ENCODE measurements around the gene PIGQ.

Gene PIGQ

DNA sequence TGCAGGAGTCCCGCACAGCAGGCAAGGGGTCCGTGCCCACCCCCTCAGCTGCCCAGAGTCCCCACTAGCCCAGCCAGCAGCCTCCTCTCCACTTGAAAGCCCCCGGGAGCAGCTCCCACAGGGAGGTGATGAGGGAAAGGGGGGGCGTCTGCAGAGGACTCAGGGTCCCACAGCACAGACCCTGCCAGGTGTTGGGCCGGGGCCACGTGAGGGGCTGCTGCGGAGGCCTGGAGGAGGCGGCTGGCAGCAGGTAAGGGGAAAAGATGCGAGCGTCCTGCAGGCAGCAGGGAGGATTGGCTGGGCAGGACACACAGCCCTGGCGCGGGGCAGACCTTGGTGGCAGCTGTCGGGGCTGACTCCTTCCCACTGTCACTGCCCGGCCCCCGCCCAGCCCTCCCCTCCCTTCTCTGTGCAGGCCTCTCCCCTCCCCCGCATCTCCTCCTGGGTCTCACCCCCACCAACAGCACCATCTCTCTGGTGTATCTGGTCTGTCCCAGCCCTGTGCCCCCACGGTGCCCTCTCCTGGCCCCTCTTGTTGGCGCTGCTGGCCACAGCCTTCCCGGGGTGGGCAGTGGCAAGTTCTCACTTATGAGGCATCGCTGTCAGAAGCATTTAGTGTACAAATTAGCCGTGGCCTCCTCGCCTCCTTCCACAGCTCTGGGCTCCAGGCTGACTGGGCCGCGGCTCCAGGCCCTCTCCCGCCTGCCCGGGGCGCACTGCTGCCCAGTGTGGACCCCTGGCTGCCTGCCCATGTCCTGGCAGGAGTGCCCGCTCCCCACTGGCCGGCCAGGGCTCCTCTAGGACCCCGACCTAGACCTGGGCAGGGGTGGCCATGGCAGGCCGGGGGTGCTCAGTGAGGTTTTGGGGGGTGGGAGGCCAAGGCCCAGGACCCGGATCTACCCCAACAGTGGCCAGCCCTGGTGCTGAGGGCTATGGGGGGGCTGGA, 14.0 kb upstream of the PIGQ start:
- no peak for DNase-seq (ENCODE audit: low read depth in 2 of 2)

DNA sequence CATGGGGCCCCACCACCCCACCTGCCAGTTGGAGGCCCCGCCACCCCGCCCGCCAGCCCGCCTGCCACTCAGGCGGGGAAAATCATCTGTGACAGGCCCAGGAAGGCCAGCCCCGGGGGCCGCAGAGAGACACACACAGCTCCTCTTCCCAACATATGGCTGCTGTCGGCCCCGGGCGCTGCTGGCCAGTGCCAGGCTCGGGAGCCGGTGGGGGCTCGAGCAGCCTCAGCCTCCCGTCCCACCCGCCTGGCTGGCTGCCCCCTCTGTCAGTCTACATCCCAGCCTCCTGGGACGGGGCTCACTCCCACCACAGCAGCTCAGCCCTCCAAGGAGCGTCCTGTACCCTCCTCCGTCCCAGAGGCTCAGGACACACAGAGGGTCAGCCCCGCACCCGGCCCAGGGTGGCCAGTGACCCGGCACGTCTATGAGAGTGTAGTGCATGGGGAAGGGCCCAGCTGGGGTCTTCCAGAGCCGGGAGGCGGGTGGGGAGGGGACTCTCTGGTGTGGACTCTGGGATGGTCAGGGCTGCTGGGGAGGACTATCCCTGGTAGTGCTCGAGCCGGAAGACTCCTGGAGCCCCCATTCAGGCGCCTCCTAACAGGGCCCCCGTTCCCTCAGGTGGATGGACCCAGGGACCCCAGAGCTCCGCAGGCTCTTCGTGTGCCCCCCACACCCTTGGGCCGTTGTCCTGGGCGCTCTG, 13.1 kb upstream of the PIGQ start:
- DNase-seq (ENCODE audit: low read depth in 2 of 2) = no peak

DNA sequence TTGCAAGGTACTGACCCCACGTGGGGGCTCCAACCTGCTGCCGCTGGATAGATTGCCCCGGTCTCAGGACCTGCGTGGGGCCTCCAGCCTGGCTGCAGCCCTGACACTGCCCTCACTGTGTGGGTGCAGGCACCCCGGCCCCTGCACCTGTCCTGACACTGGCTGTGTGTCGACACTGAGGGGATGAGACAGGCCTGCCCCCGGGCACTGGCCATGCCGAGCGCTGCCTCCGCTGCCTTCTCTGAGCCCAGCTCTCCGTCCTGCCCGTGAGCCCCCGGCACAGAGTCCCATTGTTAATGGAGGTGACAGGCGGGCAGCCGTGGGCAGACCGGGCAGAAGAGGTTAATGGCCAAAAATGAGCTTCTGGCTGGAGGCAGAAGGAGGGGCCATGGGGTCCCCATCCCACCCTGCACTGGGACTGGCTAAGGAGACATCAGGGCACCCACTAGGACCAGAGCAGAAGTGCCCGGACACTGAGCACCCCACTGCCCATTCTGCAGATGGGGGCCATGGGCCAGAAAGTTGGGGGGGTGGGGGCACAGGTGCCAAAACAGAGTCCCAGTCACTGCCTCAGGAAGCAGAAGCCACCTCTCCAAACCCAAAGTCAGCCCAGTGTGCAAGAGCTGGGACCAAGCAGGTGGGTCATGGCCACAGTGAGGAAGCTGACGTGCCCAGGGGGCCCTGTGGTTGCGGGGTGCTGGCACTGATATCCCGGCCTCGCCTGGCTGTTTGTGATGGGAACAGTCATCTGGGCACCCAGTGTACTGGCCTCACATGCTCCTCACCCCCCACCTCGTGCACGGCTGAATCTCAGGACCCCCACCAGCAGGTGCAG, 12.1 kb upstream of the PIGQ start:
- DNase-seq (ENCODE audit: low read depth in 2 of 2) = no peak

DNA sequence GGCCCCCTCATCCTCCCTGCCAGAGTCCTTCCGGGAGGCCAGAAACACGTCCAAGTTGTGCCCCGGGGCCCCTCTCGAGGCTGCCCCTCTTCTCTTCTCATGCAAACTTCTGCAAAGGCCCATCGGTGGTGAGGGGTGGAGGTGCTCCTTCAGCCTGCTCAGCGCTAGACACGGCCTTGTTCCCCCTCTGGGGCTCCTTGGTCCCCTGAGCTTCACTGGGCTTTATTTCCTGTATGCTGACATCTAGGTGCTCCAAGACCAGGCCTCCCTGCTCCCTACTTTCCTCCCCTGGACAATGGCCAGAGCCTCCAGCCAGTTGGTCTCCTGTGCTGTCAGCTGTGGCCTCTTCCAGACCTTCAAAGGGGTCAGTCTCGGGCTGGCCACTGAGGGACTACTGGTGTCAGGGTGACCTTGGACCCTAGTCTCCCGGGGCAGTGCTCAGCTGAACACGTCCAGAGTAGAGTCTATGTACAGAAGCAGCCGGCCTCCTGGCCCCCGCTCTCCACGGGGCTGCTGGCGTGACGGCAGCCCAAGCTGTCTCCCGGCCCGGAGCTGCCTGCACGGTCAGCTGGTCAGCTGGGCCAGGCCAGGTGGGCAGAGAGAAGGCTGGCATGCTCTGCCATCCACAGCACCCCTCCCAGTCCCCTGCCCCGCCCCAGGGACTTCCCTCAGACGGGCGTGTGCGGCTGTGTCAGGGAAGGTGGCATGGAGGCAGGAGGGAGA, 11.3 kb upstream of the PIGQ start:
- no peak for DNase-seq (ENCODE audit: low read depth in 2 of 2)

DNA sequence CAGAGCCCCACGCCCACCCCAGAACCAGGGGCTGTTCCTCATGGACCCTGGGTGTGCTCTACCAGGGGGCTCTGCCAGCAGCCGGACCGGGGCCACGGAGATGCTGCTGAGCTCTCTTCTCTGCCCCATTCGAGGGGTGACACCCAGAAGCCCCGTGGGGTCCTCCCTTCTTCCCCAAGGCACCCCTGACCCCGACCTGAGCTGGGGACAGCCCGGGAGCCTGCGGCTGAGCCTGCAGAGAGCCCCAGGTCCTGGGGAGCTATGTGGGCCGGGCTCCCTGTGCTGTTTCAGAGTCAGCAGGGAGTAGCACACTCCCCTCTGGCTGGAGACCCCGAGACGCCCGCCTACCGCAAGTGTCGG, 10.8 kb upstream of the PIGQ start:
- no peak for DNase-seq (ENCODE audit: low read depth in 2 of 2)

DNA sequence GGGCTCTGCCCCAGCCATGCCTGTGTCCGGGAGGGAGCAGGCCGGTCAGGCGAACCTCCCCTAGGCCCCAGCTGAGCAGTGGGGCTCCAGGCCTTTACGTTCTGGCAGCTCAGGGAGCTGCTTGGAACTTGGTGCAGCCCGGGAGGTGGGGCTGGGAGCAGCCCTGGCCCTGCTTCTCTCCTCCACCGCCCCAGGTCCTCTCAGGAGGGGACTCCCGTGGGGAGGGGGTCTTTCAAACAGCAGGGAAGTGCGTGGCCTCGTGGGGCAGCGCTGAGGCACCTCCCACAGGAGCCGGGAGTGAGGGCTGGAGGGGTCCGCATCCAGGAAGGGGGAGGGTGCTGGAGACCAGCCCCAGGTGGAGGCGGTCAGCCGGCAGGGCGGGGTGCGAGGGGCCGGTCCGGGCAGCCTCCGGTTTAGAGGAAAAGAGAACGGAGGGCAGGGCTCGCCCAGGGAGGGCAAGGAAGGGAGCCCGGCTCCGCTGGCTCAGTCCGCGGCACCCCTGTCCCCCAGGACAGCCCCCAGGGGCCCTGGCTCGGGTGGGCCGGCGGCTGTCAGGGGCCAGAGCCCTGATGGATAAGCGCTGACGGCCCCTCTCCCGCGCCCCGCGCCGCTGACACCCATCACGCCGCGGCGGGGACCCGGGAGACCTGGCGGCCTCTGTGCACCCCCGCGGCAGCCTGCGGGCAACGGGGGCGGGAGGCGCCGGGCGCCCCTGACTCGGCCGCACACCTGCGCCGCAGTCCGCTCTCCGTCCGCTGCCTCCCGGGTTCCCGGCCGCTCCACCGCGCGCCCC, 10.2 kb upstream of the PIGQ start:
- DNase-seq (ENCODE audit: low read depth in 2 of 2) = no peak

DNA sequence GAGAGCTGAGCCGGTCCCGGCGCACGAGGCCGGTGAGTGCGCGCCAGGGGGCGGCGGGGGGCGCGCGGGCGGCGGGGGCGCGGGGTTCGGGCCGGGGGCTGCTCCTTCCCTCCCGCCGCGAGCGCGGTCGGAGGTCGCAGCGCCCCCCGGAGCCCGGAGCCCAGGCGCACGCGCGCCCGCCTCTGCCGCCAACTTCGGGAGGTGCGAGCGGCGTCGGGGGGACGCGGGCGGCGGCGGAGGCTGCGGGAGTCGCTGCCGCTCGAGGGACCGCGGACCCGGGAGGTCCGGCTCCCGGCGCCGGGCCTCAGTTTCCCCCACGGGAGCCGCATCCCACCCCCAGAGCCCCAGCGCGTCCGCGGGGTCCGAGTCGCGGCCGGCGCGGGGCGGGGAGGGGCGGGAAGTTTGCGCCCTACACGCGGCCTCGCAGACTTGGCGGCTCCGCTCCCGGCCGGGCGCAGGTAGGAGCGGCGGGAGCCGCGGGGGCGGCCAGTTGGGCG, 9.5 kb upstream of the PIGQ start, which contains the start of gene PRR35:
TSS of gene PRR35 (plus strand) at position 191 of the 497 bp plus-strand sequence. CDS start 2,901 bp downstream, outside the sequence.
- DNase-seq (ENCODE audit: low read depth in 2 of 2) = no peak

DNA sequence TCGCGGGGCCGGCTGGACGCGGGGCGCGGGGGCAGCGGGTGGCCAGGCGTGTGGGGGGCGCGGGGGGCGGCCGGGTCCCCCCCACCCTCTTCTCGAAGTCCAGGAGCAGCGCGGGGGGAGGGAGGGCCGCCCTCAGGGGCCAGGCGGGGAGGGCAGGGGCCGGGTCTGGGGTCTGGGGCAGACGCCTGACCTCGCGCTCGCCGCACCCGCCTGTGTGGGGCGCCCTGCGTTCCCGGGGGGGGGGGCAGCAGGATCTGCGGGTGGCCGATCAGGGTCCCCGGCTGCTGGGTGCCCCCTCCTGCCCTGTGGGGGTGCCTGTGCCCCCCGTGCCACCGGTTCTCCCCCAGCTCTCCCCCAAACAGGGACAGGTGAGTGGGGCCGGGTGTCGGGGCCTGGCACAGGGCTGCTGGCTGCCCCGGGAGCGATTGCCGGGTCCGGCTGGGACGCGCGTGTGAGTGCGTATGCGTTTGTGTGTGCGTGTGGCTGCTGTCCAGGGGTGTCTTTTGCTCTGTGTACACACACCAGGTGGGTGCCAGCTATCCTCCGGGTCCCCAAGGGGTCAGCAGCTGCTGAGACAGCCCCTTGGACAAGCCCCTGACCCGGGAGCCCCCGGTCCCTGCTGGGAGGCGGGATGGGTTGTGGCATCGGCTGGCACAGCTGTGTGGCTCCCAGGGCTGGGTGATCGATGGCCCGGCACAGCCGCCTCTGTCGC, 8.9 kb upstream of the PIGQ start:
- no peak for DNase-seq (ENCODE audit: low read depth in 2 of 2)

DNA sequence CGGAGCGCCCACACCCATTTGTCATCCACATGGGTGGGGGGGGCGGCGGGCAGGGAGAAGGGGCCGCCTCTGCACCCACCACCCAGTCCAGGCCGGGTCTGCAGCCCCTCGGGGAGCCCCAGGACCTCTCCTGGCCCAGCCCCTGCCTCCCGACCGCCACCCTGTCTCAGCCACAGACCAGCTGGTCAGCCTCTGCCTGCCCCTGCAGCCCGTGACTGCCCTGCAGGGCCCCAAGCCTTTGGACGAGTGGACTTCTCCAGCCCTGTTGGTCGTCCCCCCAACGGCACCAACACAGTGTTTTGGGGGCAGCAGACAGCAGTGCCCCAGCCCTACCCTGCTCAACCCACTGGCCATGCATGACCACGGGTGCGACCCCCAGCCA, 8.4 kb upstream of the PIGQ start:
- DNase-seq (ENCODE audit: low read depth in 2 of 2) = no peak

DNA sequence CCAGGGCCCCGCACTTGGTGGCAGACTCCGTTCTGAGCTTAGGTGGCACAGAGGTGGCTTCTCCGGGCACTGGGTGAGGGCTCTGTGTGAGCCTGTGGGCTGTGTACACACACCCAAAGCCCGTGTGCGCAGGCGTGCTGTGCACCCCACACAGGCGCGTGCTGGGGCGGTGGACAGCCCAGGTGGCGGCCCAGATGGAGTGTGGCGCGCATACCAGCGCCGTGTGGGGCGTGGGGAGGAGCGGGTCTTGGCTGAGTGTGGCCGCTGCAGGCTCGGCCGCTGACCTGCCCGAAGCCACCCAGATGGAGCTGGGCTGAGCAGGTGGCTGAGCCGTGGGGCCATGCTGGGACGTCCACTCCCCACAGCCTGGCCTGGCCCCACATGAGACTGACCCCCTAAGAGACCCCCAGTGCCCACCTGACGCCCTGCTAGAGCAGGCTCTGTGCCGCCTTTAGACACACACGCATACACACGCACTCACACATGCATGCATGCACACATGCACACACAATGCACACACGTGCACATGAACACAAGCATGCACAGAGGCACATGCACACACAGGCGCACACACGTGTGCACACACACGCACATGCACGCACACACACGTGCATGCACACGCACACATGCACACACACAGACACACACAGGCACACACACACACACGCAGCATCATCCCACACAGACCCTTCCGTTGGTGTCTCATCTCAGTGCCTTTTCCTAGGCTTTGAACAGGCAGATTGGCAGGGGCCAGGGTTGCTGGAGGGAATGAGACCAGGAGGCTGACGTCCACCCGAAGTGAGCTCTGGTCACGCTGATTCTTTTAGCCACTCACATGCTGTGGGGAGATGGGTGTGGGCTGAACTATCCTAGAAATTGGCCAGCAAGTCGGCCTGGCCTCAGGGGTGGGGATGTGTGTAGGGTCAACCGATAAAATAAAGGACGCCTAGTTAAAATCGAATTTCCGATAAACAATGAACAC, 7.5 kb upstream of the PIGQ start:
- no peak for DNase-seq (ENCODE audit: low read depth in 2 of 2)

DNA sequence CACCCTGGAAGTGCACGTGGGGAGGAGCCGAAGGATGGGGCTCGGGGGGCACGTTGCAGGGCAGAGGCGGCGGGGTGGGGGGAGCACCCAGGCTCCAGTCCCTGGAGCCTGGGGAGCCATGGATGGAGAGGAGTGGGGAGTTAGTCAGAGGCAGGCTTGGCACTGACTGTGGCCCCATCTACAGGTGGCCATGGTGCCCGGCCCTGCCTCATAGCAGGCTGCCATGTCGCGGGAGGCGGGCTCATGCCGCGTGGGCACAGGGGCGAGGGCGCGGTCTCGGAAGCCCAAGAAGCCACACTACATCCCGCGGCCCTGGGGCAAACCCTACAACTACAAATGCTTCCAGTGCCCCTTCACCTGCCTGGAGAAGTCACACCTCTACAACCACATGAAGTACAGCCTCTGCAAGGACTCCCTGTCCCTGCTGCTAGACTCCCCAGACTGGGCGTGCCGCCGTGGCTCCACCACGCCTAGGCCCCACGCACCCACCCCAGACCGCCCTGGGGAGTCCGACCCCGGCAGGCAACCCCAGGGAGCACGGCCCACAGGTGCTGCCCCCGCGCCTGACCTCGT, 6.6 kb upstream of the PIGQ start:
- no peak for DNase-seq (ENCODE audit: low read depth in 2 of 2)

DNA sequence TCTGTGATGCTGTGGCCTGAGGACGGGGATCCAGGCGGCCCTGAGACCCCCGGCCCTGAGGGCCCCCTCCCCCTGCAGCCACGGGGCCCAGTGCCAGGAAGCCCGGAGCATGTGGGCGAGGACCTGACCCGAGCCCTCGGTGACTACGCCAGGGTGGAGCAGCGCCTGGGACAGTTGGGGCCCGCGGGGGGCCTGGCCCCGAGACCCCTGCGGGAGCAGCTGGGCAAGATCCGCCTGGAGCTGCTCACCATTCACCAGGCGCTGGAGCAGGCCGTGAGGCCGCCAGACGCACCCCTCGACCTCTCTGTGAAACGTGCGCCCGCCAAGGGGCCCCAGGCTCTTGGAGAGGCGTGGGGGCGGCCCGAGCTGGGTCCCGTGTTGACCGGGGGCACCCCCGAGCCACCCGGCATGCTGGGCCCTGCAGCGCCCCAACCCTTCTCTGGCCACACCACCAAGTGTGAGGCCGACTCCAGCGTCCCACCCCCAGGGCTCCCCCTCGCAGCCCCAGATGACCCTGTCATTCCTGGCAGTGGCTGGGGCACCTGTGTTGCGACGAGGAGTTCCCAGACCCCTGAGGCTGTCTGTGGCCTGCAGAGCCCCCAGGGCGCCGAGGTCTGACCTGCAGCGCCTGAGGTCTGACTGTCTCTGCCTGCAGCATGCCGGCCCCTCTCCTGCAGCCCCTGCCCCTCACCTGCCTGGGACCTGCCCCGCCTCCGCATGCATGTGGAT, 4.9 kb upstream of the PIGQ start:
- DNase-seq (ENCODE audit: low read depth in 2 of 2) = no peak

DNA sequence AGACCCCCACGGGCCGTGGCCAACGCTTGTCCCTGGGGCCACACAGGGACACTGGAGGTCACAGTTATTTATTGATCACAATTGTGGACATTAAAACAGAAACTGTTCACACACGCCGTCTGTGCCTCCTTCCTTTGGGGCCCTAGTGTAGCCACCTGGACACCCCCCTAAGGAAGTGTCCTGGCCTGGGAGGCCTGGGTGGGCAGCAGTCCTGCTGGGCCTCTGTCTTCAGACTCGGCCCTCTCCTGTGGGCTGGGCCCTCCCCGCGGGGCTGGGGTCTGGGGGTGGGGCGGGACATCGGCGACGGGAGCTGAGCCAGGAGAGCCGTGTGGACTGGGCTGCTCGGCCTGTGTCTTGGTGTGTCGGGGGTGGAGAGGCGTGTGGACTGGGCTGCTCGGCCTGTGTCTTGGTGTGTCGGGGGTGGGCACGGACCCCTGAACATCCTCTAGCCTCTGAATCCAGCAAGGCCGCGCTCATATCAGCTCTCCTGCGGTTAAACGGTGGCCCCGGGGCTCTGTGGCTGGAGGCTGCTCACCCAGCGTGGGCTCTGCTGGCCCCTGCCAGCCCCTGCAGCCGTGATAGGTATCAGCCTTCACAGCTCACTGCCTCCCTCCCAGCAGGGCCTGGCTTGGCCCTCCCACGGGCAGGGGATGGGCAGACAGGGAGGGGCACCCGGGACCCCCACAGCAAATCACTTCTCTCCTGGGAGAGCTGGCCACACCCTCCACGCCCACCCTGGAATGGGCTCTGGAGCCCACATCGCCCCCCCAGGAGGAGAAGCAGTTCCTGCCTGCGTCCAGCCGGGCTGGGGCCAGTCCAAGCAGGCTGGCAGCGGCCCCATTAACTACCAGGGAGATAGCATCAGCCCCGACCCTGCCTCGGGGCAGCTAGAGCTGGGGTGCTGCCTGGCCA, 4.1 kb upstream of the PIGQ start:
- no peak for DNase-seq (ENCODE audit: low read depth in 2 of 2)

DNA sequence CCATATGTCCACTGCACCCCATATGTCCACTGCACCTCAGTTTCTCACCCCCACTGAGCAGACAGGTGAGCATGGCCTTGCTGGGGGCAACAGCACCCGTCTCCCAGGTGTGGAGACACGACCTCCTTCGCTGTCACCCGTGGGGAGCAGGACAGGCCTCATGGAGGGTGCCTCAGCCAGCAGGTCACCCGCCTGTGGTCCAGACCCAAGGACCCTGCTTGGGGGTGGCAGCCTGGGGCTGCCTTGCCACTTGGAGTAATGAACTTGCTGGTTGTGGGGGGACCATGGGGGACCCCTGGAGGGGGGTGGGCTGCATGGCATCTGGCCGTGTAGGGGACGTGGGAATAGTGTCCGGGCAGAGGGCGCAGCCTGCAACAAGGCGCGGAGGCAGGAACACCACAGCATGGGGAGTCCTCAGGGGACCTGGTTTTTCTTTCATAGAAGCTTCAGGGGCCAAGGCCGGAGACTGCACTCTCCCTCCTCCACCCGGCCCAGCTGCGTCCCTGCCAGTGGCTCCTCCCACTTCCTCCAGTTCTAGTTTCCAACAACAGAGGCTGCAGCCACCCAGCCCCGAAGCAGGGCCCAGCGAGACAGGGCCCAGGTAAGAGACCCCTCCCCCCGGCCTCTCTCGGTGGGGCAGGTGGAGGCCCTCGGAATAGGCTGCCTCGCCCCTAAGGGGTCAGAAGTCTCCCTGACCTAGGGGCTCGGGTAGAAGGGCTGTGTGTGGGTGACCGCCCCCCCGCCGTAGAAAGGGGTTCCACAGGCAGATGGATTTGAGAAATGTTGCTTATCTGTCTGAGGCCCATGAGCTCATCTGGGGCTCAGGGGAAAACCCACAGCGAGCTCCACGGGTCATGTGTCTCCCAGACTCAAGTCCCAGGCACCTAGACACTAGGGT, 3.0 kb upstream of the PIGQ start, which contains the start of gene NHLRC4:
TSS of gene NHLRC4 (plus strand) at position 531 of the 898 bp plus-strand sequence. CDS start 1,043 bp downstream, outside the sequence.
- DNase-seq (ENCODE audit: low read depth in 2 of 2) = no peak

All from fibroblast of skin of left biceps (primary cell).